Activated CD8-positive, alpha-beta memory T cell treated with anti-CD3 and anti-CD28 coated beads for 36 hours (primary cell): ENCODE results near the gene CORO2B. TPM values are rescaled to one million over a fixed set of nuclear protein-coding genes. Genes with fewer than 3 reads are reported as not detected.

Source experiments
- CTCF ChIA-PET: fragments of 350-600 bp; sonication (Branson Sonifier 250); formaldehyde crosslinking; loops from one replicate; lab custom pipeline; 2021; ENCODE audit warnings: antibody characterized with exemption; lab: Charles Lee
- POLR2A ChIA-PET: fragments of 350-600 bp; sonication (Branson Sonifier 250); formaldehyde crosslinking; loops from one replicate; lab custom pipeline; 2021; ENCODE audit warnings: antibody characterized with exemption; lab: Charles Lee
- total RNA-seq, 2 experiments: library from RNA; stranded (reverse); gene quantifications; one replicate each; pipeline ENCODE4 v1.2.3, GENCODE V29; 2021

Gene CORO2B
- total RNA-seq, 2 experiments from 2014 or later: 0.08 TPM; not detected in 1

GRCh38 chr15:68696414-68697363, 117.9 kb downstream of the CORO2B start:
- ChIA-PET CTCF (no interaction called here), POLR2A (interaction anchor here (0.6 kb wide), 1 partner anchor 23 kb away, joined by 3 read pairs; no protein-coding TSS in a partner anchor)

GRCh38 chr15:68697711-68698690, 119.2 kb downstream of the CORO2B start:
- CTCF ChIA-PET: no interaction called here
- POLR2A ChIA-PET: no interaction called here

DNA sequence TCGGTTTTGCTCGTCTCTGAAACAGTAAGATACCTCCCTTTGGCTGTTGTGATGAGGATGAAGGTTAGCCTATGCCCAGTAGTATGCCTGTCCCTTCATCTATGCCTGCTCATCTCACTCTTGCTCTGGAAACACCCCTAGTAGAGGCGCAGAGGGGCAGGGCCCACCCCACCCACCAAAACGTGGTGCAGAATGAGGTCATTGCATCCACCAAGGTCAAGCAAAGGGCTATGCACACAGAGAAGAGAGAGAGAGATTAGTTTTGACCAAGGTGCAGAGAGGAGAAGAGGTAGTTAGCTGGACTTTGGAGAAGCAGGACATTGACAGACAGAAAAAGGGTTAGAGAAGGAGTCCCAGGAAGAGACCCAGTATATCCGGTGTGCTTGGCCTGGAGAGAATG, 119.9 kb downstream of the CORO2B start:
- POLR2A ChIA-PET: no interaction called here
- CTCF ChIA-PET: no interaction called here

DNA sequence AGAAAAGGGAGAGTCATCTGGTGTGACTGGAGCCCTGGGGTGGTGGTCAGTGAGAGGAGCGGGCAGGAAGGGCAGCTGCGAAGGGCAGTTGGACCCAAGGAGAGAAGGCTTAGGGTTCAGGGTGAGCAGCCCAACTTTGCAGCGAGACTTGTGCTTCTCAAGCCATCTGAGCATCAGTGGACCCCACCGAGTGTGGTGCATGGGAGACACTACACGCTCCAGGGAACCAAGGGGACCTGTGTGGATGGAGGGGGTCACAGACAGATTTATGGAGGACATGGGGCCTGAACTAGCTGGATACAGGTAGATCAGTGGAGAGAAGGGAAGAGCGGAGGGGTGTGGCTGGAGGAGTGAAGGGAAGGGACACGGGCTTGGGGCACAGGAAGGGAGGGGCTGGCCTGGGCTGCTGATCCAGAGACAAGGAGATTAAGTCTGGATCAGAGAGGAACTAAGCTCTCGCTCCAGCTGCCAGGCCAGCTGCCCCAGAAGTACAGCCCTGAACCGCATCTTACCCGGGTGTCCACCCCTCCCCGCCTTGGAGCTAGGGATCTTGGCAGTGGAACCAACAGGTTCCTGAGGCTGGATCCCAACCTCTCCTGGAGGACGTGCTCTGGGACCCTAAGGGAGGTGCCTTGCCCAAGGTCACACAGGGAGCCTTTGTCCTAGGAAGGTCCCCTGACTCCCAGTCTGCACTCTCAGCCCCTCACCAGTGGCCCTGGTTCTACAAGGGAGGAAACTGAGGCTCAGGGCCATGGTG, 120.5 kb downstream of the CORO2B start:
- ChIA-PET POLR2A (no interaction called here), CTCF (no interaction called here)

DNA sequence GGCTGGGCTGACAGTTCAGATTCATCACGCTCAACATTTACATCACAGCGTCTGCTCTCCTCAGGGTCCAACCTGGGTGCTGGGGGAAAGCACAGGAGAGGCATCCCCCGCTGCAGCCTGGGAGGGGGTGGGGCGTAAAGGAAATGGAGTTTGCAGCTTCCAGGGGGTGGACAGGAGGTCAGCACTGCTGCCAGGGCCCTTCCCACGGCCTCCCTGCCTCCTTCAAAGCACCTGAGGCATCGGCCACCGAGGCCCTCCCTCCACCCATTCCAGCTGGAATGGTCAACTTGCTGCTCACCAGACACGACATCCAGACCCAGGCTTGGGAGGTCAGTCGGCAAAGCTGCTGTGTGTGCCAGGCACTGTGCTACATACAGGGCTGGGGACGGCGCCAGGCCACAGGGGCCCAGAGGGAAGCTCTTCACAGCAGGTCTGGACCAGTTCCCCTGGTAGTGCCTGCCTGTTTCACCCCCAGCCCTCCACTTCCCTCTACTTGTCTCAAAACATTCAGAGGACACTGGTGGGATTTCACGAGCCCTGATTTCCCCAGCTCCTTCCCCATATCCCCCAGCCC, 121.2 kb downstream of the CORO2B start:
- CTCF ChIA-PET: no interaction called here

GRCh38 chr15:68700455-68701123, 121.8 kb downstream of the CORO2B start:
- ChIA-PET POLR2A (no interaction called here), CTCF (no interaction called here)

More for the DNA sequence above, 121.2 kb downstream of the CORO2B start:
- POLR2A ChIA-PET: no interaction called here

DNA sequence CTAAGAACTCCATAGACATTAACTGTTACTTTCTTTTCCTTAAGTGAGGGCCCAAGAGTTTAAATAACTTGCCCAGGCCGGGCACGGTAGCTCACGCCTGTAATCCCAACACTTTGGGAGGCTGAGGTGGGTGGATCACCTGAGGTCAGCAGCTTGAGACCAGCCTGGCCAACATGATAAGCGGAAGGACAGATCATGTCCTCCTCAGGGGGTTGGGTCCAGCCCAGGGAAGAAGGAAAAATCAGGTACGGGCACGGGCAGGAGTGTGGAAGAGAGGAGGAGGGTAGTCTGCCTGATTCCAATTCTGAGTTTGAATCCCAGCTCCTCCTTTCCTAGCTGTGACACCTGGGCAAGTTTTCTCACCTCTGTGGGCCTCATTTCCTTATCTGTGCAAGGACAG, 123.1 kb downstream of the CORO2B start:
- ChIA-PET POLR2A (no interaction called here), CTCF (interaction anchor here (0.7 kb wide), 1 partner anchor 318 kb away, joined by 3 read pairs; no protein-coding TSS in a partner anchor)

DNA sequence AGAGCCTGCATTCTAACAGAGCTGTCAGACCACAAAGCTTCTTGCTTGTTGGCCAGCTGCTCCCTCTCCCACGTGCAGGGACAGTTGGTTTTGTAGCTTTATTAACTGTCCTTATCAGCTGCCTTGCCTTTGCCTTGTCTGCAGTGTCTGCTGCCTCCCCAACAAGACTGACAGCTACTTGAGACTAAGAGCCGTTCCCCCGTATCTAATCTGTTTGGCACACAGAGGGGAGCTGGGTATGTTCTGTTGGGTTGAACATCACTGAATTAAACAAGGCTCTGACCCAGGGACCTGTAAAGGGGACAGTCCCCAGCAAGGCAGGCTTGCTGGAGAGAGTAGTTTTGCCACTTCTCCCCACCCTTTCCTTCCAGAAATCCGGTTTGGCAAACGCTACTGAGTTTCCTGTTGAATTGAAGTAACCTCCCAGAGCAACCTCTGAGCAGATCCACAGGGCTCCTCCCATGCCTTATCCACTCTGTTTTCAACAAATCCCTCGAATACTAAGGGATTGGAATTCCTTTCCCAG, 125.8 kb downstream of the CORO2B start:
- CTCF ChIA-PET: interaction anchor here (1.0 to 1.4 kb wide), 2 partner anchors 31 to 171 kb away, joined by 3 to 4 read pairs; no protein-coding TSS in a partner anchor
- POLR2A ChIA-PET: no interaction called here

DNA sequence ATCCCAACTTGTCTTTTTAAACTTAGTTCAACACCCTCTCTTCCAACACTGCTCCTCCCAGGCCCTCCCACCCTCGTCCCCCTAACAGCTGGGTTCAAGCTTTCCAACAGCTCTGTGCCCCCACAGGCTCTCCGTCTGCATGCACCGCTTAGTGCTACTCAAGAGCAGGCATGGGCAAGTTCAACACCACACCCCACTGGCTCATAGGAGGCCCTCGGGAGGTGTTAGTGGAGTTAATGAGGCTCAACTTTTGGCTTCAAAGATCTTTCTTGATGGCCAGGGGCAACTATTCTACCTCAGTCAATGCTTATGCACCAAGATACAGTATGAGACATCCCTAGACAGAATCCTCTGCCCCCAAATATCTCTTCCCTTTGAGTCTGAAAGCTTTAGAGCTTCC, 127.5 kb downstream of the CORO2B start:
- ChIA-PET CTCF (no interaction called here), POLR2A (no interaction called here)

- ChIA-PET CTCF (no interaction called here), POLR2A (no interaction called here)
Measured at GRCh38 chr15:68706931-68707330, 128.1 kb downstream of the CORO2B start.

DNA sequence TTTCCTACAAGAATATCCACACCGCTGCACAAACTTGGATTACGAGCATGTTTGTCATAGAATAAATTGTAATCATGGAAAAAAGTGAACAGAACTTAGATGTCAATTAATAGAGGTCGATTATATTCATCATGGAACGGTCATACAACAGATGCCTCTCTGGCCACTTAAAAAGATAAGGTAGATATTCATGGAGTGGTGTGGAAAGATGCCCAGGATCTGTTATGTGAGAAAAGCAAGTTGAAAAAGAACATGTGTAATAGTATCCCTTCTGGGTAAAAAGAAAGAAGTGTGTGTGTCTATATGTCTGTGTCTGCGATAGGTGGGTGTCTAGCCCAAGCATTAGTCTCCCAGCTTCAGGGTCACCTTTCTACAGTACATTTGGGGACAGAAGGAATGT, 128.6 kb downstream of the CORO2B start:
- ChIA-PET CTCF (no interaction called here), POLR2A (no interaction called here)

DNA sequence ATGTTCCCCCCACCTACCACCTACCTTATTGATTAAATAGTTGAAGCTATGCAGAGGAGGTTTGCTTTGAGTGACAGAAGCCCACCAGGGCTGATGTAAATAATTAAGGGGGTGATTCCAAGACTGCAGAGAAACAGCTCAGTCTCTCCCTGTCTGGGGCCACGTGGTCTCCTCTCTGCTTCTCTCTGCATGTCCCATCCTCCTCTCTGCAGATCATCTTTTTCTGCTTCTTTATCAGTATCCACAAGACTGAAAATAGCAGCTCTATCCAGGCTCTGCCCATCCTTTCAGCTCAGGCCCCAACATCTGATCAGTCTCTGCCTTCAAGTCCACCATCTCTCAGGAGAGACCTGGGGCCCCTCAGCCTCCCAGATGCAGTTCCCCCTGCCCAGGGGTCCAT, 131.1 kb downstream of the CORO2B start:
- POLR2A ChIA-PET: no interaction called here
- CTCF ChIA-PET: interaction anchor here (0.7 kb wide), 1 partner anchor 166 kb away, joined by 3 read pairs; no protein-coding TSS in a partner anchor

DNA sequence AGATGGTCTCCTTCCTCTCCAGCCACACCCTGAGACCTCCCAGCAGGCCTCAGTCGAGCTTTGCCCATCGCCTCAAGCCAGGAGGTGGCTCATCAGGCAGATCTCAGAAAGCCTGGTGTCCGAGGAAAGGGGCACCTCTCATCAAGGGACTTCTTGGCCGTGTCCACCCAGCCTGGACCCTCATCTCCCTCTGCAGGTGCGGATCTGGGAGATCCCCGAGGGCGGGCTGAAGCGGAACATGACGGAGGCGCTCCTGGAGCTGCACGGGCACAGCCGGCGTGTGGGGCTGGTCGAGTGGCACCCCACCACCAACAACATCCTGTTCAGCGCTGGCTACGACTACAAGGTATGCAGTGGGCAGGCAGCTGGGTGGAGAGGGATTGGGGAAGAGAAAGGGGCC, 131.7 kb downstream of the CORO2B start:
- CTCF ChIA-PET: no interaction called here
- POLR2A ChIA-PET: no interaction called here

GRCh38 chr15:68711406-68711805, 132.6 kb downstream of the CORO2B start:
- CTCF ChIA-PET: no interaction called here
- POLR2A ChIA-PET: no interaction called here

- ChIA-PET CTCF (no interaction called here), POLR2A (no interaction called here)
Measured at GRCh38 chr15:68712886-68713285, 134.1 kb downstream of the CORO2B start.

- CTCF ChIA-PET: interaction anchor here (0.5 kb wide), 1 partner anchor 242 kb away, joined by 5 read pairs; no protein-coding TSS in a partner anchor
- POLR2A ChIA-PET: no interaction called here
Measured at GRCh38 chr15:68713874-68714273, 135.1 kb downstream of the CORO2B start.

- ChIA-PET POLR2A (no interaction called here), CTCF (no interaction called here)
Measured at GRCh38 chr15:68715111-68715510, 136.3 kb downstream of the CORO2B start.

GRCh38 chr15:68717951-68718350, 139.2 kb downstream of the CORO2B start:
- POLR2A ChIA-PET: interaction anchor here (0.6 kb wide), 1 partner anchor 61 kb away, joined by 3 read pairs; no protein-coding TSS in a partner anchor
- CTCF ChIA-PET: no interaction called here
